Large intestine (tissue), 3 donors: ENCODE measurements around the gene RERGL. TPM values are rescaled to one million over a fixed set of nuclear protein-coding genes. Genes with fewer than 3 reads are reported as not detected.
"Not testable (repeated sequence)": the region's sequence is repeated elsewhere in the genome, so short reads cannot be mapped to it uniquely, and the experiment has no call there.

Source experiments
- DNase-seq, 2 donors: peaks; one replicate each; pipeline versions ENCODE4 v3.0.0 to v3.0.0-alpha.2; 2013
- H3K27ac ChIP-seq: one replicate; pipeline ENCODE4 v1.5.1; 2013; ENCODE audit warnings: low read length
- H3K27me3 ChIP-seq: 2 replicates; pipeline ENCODE4 v1.6.1; 2013; ENCODE audit warnings: low read length; ENCODE audit not compliant: control insufficient read depth, insufficient read depth
- H3K36me3 ChIP-seq: 2 replicates; pipeline ENCODE4 v1.6.1; 2013; ENCODE audit warnings: low read length; ENCODE audit not compliant: control insufficient read depth, insufficient read depth
- H3K4me1 ChIP-seq: one replicate; pipeline ENCODE4 v1.6.1; 2013; ENCODE audit warnings: low read length; ENCODE audit not compliant: control insufficient read depth, insufficient read depth
- H3K4me3 ChIP-seq: one replicate; pipeline ENCODE4 v1.5.1; 2013; ENCODE audit warnings: low read length
- H3K9me3 ChIP-seq: one replicate; pipeline ENCODE4 v1.6.1; 2013; ENCODE audit warnings: mild to moderate bottlenecking, low read depth, low read length, moderate library complexity; ENCODE audit not compliant: control insufficient read depth
- WGBS: methylation state at CpG from one replicate; pipeline ENCODE4 v1.1.5; 2013; ENCODE audit warnings: low lambda C conversion rate; ENCODE audit not compliant: insufficient coverage; 5-methylcytosine and 5-hydroxymethylcytosine counted together
- polyA plus RNA-seq: library from polyadenylated mRNA; unstranded; fragments of 120-200 nt; gene quantifications from one replicate; pipeline ENCODE4 v1.2.1, GENCODE V29; 2013

RERGL gene
- polyA plus RNA-seq, 1 donor = 0.25 TPM

GRCh38 chr12:18079541-18080246 is 10.3 kb downstream of the RERGL start:
- no peaks in the 10 kb centered on the region for H3K27me3 ChIP-seq
- no peak overlapping the region for H3K4me3 ChIP-seq
- DNase-seq = no peak
- no peak overlapping the region for H3K27ac ChIP-seq
- H3K9me3 ChIP-seq = no peaks in the 10 kb centered on the region
- H3K36me3 ChIP-seq = no peaks in the 10 kb centered on the region
- WGBS = 64% methylated on average over 3 of the region's 7 CpGs
- H3K4me1 ChIP-seq = no peaks in the 10 kb centered on the region

DNA sequence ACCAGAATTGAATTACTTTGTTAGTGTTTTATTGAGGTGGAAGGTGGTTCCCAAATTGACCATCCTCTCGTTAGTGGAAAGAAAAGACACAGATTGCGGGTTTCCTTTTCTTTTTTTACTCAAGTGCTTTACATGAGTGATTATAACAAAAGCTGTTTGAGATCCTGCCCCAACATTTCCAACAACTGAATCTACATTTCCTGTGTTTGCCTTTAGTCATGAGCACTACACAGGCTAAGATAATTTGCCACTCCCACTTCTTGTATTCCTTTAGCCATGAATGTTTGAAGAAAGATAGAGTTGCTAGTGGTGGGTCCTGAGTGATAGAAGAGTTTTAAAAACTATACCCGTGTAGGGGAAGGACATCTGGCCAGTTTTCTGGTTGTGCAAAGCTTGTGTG is 16.0 kb downstream of the RERGL start:
- Histone ChIP-seq H3K27ac (no peak overlapping the region), H3K36me3 (no peaks in the 10 kb centered on the region), H3K4me1 (no peaks in the 10 kb centered on the region), H3K27me3 (no peaks in the 10 kb centered on the region), H3K9me3 (no peaks in the 10 kb centered on the region), H3K4me3 (no peak overlapping the region)
- DNase-seq = no peak
- 20% methylated on average over 1 of the region's 3 CpGs for WGBS

DNA sequence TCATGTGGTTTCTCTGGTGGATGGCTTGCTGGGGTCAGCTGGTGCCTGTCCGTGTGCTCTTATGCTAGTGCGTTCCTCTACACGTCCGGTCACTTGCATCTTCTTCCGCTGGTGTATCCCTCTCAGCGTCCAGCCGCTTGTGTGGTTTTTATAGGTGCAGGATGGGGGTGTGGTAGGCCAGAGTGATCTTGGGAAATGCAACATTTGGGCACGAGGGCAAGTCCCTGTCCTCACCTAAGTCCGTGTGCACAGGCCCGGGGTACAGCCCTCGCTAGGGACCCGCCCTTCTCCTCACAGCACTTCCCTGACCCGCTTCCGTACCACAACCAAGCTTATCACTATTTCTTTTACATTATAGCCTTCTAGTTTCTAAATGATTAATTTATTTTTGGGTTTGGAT is 17.3 kb downstream of the RERGL start:
- Histone ChIP-seq H3K27me3 (no peaks in the 10 kb centered on the region), H3K9me3 (no peaks in the 10 kb centered on the region), H3K27ac (no peak overlapping the region), H3K36me3 (no peaks in the 10 kb centered on the region), H3K4me1 (no peaks in the 10 kb centered on the region), H3K4me3 (no peak overlapping the region)
- no CpG with 5 or more reads among the region's 14 CpGs for WGBS
- DNase-seq = no peak

GRCh38 chr12:18071336-18071735 is 18.7 kb downstream of the RERGL start:
- H3K36me3 ChIP-seq = no peaks in the 10 kb centered on the region
- WGBS = no CpG with 5 or more reads among the region's 4 CpGs
- H3K9me3 ChIP-seq = no peaks in the 10 kb centered on the region
- H3K4me3 ChIP-seq = no peak overlapping the region
- no peaks in the 10 kb centered on the region for H3K27me3 ChIP-seq
- no peaks in the 10 kb centered on the region for H3K4me1 ChIP-seq
- H3K27ac ChIP-seq = no peak overlapping the region
- no peak for DNase-seq

DNA sequence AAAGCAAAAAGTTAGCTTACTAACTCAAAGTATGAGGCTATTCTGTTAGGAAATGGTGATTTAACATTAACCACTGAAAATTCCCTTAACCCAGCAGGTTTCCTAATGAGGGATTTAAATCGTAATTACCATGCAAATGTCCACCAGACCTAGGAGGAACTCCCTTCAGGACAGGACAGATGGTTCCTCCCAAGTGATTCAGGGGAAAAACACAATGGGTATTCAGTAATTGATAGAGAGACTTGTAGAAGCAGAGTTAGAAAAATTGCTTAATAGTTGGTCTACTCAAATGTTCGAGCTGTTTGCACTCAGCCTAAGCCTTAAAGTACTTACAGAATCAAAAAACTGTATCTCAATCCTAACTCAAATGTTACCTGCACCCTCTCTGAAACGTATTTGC is 21.6 kb downstream of the RERGL start:
- Histone ChIP-seq H3K27ac (no peak overlapping the region), H3K27me3 (no peaks in the 10 kb centered on the region), H3K4me3 (no peak overlapping the region), H3K36me3 (no peaks in the 10 kb centered on the region), H3K4me1 (no peaks in the 10 kb centered on the region), H3K9me3 (no peaks in the 10 kb centered on the region)
- DNase-seq = no peak
- WGBS = 60% methylated on average over 1 of the region's 3 CpGs

DNA sequence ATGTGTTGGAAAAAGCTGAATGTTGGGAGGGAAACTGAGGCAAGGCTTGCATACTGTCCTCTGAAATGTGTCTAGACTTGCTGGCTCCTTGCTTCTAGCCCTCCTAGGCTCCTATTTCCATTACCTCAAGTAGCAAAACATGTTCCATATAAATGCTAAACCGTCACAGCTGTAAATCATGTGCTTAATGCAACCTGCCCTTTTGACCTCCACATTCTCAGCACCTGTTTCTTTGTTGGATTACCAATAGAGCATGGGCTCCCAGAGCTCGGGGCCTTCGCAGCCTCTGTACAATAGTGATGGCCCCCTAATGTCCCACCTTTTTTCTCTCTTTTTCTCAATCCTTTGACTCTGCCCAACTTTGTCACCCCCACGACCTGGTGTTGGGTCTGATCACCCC is 23.3 kb downstream of the RERGL start:
- no peak for DNase-seq

DNA sequence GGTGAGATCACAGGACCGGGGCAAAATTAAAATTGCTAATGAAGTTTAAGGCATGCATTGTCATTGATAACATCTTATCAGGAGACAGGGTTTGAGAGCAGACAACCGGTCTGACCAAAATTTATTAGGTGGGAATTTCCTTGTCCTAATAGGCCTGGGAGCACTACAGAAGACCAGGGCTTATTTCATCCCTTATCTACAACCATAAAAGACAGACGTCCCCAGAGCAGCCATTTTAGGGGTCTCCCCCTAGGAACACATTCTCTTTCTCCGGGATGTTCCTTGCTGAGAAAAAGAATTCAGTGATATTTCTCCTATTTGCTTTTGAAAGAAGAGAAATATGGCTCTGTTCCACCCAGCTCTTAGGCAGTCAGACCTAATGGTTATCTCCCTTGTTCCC is 27.1 kb downstream of the RERGL start:
- H3K27me3 ChIP-seq, H3K9me3 ChIP-seq, H3K27ac ChIP-seq, DNase-seq, H3K4me1 ChIP-seq, H3K4me3 ChIP-seq, H3K36me3 ChIP-seq: not testable (repeated sequence)
- no CpG with 5 or more reads among the region's 4 CpGs for WGBS

More for the DNA sequence above, 23.3 kb downstream of the RERGL start:
- Histone ChIP-seq H3K4me3 (no peak overlapping the region), H3K36me3 (no peaks in the 10 kb centered on the region), H3K27ac (no peak overlapping the region), H3K27me3 (no peaks in the 10 kb centered on the region), H3K9me3 (no peaks in the 10 kb centered on the region), H3K4me1 (no peaks in the 10 kb centered on the region)
- no CpG with 5 or more reads among the region's 4 CpGs for WGBS

- no peak overlapping the region for H3K4me3 ChIP-seq
- H3K4me1 ChIP-seq = no peaks in the 10 kb centered on the region
- no CpG with 5 or more reads among the region's 1 CpG for WGBS
- no peak for DNase-seq
- H3K27ac ChIP-seq = no peak overlapping the region
- H3K27me3 ChIP-seq = no peaks in the 10 kb centered on the region
- H3K36me3 ChIP-seq = no peaks in the 10 kb centered on the region
- H3K9me3 ChIP-seq = peaks cover 3% of the 10 kb centered on the region
These were observed 32.9 kb downstream of the RERGL start for GRCh38 chr12:18057051-18057450.

- no peak for DNase-seq
- Histone ChIP-seq H3K4me3 (no peak overlapping the region), H3K4me1 (no peaks in the 10 kb centered on the region), H3K36me3 (no peaks in the 10 kb centered on the region), H3K27me3 (no peaks in the 10 kb centered on the region), H3K27ac (no peak overlapping the region), H3K9me3 (no peaks in the 10 kb centered on the region)
- 33% methylated on average over 1 of the region's 2 CpGs for WGBS
These were observed 34.9 kb downstream of the RERGL start for GRCh38 chr12:18054925-18055619.

DNA sequence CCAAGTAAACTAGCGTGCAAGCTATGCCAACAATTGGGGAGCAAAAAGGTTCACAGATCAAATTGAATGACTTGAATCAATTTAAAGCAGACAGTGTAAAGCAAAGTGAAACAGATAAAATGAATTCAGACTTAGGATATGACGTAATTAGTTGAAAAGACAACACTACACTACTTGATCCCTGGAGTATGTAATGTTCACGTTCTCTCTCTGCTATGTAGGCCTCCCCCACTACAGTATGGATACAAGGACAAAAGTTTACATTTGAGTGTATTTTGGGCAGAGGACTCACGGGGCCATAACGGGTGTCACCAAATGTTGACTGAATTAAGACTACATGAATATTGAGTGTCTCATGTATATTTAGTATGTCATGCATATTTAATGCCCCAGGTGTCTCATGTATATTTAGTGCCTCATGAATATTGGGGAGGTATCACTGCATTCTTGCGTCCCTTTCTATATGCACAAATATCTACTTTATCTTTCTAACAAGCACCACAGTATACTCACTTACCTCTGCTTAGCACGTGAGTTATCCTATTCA is 44.5 kb downstream of the RERGL start:
- WGBS = 96% methylated on average over 3 of the region's 7 CpGs
- Histone ChIP-seq H3K27me3 (no peaks in the 10 kb centered on the region), H3K9me3 (no peaks in the 10 kb centered on the region), H3K27ac (no peak overlapping the region), H3K4me1 (no peaks in the 10 kb centered on the region), H3K36me3 (no peaks in the 10 kb centered on the region), H3K4me3 (no peak overlapping the region)
- no peak for DNase-seq
